HEK293 (cell line): ENCODE results near the gene KLHL30.

ENCODE experiments used
- FEZF1 ChIP-seq: fragments of 450-650 bp; formaldehyde crosslinking; IDR thresholded peaks from 2 replicates; pipeline ENCODE4 v1.5.1; 2016; ENCODE audit warnings: missing biosample characterization, missing genetic modification characterization
- KLF16 ChIP-seq: fragments of 450-650 bp; formaldehyde crosslinking; IDR thresholded peaks from 2 replicates; pipeline ENCODE4 v1.5.1; 2017; ENCODE audit warnings: missing biosample characterization, missing genetic modification characterization
- OSR2 ChIP-seq: fragments of 450-650 bp; formaldehyde crosslinking; IDR thresholded peaks from 2 replicates; pipeline ENCODE4 v1.5.1; 2016; ENCODE audit warnings: missing biosample characterization, missing genetic modification characterization
- RBAK ChIP-seq: fragments of 450-650 bp; formaldehyde crosslinking; IDR thresholded peaks from 2 replicates; pipeline ENCODE4 v1.5.1; 2016; ENCODE audit warnings: missing biosample characterization, missing genetic modification characterization
- SCRT2 ChIP-seq: fragments of 450-650 bp; formaldehyde crosslinking; IDR thresholded peaks from 2 replicates; pipeline ENCODE4 v1.5.1; 2016; ENCODE audit warnings: missing biosample characterization, missing genetic modification characterization
- SETDB1 ChIP-seq: IDR thresholded peaks from one replicate; pipeline ENCODE4 v1.6.1; 2017; ENCODE audit warnings: mild to moderate bottlenecking, low read length, moderate library complexity, mixed read lengths; ENCODE audit not compliant: insufficient read length
- SP3 ChIP-seq: fragments of 450-650 bp; formaldehyde crosslinking; IDR thresholded peaks from 2 replicates; pipeline ENCODE4 v1.5.1; 2016; ENCODE audit warnings: missing biosample characterization, missing genetic modification characterization
- ZFP37 ChIP-seq: fragments of 450-650 bp; formaldehyde crosslinking; IDR thresholded peaks from 2 replicates; pipeline ENCODE4 v1.5.1; 2016; ENCODE audit warnings: missing biosample characterization, missing genetic modification characterization
- ZNF121 ChIP-seq: fragments of 450-650 bp; formaldehyde crosslinking; IDR thresholded peaks from 2 replicates; pipeline ENCODE4 v1.5.1; 2016; ENCODE audit warnings: missing biosample characterization, missing genetic modification characterization
- ZNF155 ChIP-seq: fragments of 450-650 bp; formaldehyde crosslinking; IDR thresholded peaks from 2 replicates; pipeline ENCODE4 v1.5.1; 2016; ENCODE audit warnings: missing biosample characterization, missing genetic modification characterization
- ZNF169 ChIP-seq: fragments of 450-650 bp; formaldehyde crosslinking; IDR thresholded peaks from 2 replicates; pipeline ENCODE4 v1.5.1; 2016; ENCODE audit warnings: missing biosample characterization, missing genetic modification characterization
- ZNF174 ChIP-seq: fragments of 450-650 bp; formaldehyde crosslinking; IDR thresholded peaks from 2 replicates; pipeline ENCODE4 v1.5.0; 2017; ENCODE audit warnings: missing biosample characterization, mild to moderate bottlenecking, missing genetic modification characterization
- ZNF184 ChIP-seq: fragments of 450-650 bp; IDR thresholded peaks from 2 replicates; pipeline ENCODE4 v1.5.1; 2018; ENCODE audit warnings: missing biosample characterization, mild to moderate bottlenecking, missing genetic modification characterization
- ZNF248 ChIP-seq: fragments of 450-650 bp; formaldehyde crosslinking; IDR thresholded peaks from 2 replicates; pipeline ENCODE4 v1.5.1; 2017; ENCODE audit warnings: missing biosample characterization, missing genetic modification characterization
- ZNF324 ChIP-seq: fragments of 450-650 bp; formaldehyde crosslinking; IDR thresholded peaks from 2 replicates; pipeline ENCODE4 v1.5.1; 2016; ENCODE audit warnings: missing biosample characterization, missing genetic modification characterization
- ZNF548 ChIP-seq: fragments of 450-650 bp; formaldehyde crosslinking; IDR thresholded peaks from 2 replicates; pipeline ENCODE4 v1.5.1; 2016; ENCODE audit warnings: missing biosample characterization, missing genetic modification characterization
- ZNF610 ChIP-seq: fragments of 450-650 bp; formaldehyde crosslinking; IDR thresholded peaks from 2 replicates; pipeline ENCODE4 v1.5.1; 2016; ENCODE audit warnings: missing biosample characterization, missing genetic modification characterization, borderline replicate concordance
- ZNF747 ChIP-seq: fragments of 450-650 bp; formaldehyde crosslinking; IDR thresholded peaks from 2 replicates; pipeline ENCODE4 v1.5.1; 2016; ENCODE audit warnings: missing biosample characterization, missing genetic modification characterization
- ZNF777 ChIP-seq: fragments of 450-650 bp; formaldehyde crosslinking; IDR thresholded peaks from 2 replicates; pipeline ENCODE4 v1.5.1; 2017; ENCODE audit warnings: missing biosample characterization, missing genetic modification characterization, borderline replicate concordance
- ZNF830 ChIP-seq: fragments of 450-650 bp; IDR thresholded peaks from 2 replicates; pipeline ENCODE4 v1.5.0; 2018; ENCODE audit warnings: missing biosample characterization, missing genetic modification characterization, low read depth, mild to moderate bottlenecking, moderate library complexity
- TF ChIP-seq, protein P1 (sequence below): fragments of 450-650 bp; formaldehyde crosslinking; IDR thresholded peaks from 2 replicates; pipeline ENCODE4 v1.5.0; 2017; ENCODE audit warnings: missing biosample characterization, missing genetic modification characterization, borderline replicate concordance
- TF ChIP-seq, protein P2 (sequence below): fragments of 450-650 bp; formaldehyde crosslinking; IDR thresholded peaks from 2 replicates; pipeline ENCODE4 v1.5.1; 2016; ENCODE audit warnings: missing biosample characterization, missing genetic modification characterization
- TF ChIP-seq, protein P3 (sequence below): fragments of 450-650 bp; formaldehyde crosslinking; IDR thresholded peaks from 2 replicates; pipeline ENCODE4 v1.5.1; 2016; ENCODE audit warnings: missing biosample characterization, missing genetic modification characterization
- TF ChIP-seq, protein P4 (sequence below): fragments of 450-650 bp; formaldehyde crosslinking; IDR thresholded peaks from 2 replicates; pipeline ENCODE4 v1.5.1; 2016; ENCODE audit warnings: missing biosample characterization, missing genetic modification characterization
- TF ChIP-seq, protein P5 (sequence below): fragments of 450-650 bp; formaldehyde crosslinking; IDR thresholded peaks from 2 replicates; pipeline ENCODE4 v1.5.1; 2017; ENCODE audit warnings: missing biosample characterization, missing genetic modification characterization
- TF ChIP-seq, protein P6 (sequence below): fragments of 450-650 bp; formaldehyde crosslinking; IDR thresholded peaks from 2 replicates; pipeline ENCODE4 v1.5.1; 2016; ENCODE audit warnings: missing biosample characterization, missing genetic modification characterization
- TF ChIP-seq, protein P7 (sequence below): fragments of 450-650 bp; formaldehyde crosslinking; IDR thresholded peaks from 2 replicates; pipeline ENCODE4 v1.5.1; 2017; ENCODE audit warnings: missing biosample characterization, mild to moderate bottlenecking, missing genetic modification characterization, moderate library complexity
- TF ChIP-seq, protein P8 (sequence below): fragments of 450-650 bp; formaldehyde crosslinking; IDR thresholded peaks from 2 replicates; pipeline ENCODE4 v1.5.1; 2016; ENCODE audit warnings: missing biosample characterization, missing genetic modification characterization, borderline replicate concordance

The KLHL30 gene

DNA sequence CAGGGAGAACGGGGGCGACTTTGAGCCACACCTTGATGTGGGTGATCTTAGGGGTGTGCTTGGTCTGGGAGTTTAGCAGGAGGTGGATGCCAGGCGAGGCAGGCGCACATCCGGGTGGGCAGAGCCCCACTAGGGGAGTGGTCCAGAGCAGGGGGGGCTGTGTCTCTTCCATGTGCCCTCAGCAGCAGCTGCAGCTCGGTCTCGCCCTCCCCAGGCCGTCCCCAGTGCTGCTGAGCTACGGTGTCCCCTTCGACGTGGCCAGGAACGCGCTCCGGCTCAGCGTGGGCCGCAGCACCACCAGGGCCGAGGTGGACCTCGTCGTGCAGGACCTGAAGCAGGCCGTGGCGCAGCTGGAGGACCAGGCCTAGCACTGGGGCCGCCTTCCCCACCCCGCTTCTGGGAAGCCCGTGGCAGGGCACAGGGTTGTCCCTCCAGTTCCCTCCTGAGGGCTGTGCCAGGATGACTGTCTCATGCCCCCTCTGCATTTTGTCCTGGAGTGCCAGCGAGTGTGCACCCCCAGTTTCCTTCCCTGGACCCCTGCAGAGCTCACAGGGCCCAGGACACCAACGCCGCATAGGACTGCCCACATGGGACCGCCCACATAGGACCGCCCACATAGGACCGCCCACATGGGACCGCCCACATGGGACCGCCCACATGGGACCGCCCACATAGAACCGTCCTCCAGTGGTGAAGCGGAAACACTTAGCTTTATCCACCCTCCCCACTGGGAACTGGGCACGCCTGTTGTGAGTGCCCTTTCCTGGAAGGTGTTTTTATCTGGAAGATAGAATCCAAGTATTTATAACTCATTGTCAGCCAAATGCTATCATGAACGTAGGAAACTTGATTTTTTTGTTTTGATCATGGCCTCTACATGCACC is 40.2 kb upstream of the KLHL30 start (continued):
- TF ChIP-seq, protein P1, sequence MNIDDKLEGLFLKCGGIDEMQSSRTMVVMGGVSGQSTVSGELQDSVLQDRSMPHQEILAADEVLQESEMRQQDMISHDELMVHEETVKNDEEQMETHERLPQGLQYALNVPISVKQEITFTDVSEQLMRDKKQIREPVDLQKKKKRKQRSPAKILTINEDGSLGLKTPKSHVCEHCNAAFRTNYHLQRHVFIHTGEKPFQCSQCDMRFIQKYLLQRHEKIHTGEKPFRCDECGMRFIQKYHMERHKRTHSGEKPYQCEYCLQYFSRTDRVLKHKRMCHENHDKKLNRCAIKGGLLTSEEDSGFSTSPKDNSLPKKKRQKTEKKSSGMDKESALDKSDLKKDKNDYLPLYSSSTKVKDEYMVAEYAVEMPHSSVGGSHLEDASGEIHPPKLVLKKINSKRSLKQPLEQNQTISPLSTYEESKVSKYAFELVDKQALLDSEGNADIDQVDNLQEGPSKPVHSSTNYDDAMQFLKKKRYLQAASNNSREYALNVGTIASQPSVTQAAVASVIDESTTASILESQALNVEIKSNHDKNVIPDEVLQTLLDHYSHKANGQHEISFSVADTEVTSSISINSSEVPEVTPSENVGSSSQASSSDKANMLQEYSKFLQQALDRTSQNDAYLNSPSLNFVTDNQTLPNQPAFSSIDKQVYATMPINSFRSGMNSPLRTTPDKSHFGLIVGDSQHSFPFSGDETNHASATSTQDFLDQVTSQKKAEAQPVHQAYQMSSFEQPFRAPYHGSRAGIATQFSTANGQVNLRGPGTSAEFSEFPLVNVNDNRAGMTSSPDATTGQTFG = no peak
- no peak for TF ChIP-seq ZFP37 (tag by site-specific recombination)
- TF ChIP-seq RBAK (tag by site-specific recombination) = no peak
- TF ChIP-seq, protein P2, sequence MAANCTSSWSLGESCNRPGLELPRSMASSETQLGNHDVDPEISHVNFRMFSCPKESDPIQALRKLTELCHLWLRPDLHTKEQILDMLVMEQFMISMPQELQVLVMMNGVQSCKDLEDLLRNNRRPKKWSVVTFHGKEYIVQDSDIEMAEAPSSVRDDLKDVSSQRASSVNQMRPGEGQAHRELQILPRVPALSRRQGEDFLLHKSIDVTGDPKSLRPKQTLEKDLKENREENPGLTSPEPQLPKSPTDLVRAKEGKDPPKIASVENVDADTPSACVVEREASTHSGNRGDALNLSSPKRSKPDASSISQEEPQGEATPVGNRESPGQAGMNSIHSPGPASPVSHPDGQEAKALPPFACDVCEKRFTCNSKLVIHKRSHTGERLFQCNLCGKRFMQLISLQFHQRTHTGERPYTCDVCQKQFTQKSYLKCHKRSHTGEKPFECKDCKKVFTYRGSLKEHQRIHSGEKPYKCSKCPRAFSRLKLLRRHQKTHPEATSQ = no peak
- TF ChIP-seq ZNF777 (tag by site-specific recombination) = no peak
- TF ChIP-seq, protein P3, sequence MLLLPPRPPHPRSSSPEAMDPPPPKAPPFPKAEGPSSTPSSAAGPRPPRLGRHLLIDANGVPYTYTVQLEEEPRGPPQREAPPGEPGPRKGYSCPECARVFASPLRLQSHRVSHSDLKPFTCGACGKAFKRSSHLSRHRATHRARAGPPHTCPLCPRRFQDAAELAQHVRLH = no peak
- no peak for TF ChIP-seq KLF16
- peak; percentile 82 for TF ChIP-seq SP3 (tag by site-specific recombination)
- TF ChIP-seq ZNF747 (tag by site-specific recombination) = no peak
- TF ChIP-seq ZNF184 = no peak
- no peak for TF ChIP-seq ZNF830 (tag by site-specific recombination)
- TF ChIP-seq, protein P4, sequence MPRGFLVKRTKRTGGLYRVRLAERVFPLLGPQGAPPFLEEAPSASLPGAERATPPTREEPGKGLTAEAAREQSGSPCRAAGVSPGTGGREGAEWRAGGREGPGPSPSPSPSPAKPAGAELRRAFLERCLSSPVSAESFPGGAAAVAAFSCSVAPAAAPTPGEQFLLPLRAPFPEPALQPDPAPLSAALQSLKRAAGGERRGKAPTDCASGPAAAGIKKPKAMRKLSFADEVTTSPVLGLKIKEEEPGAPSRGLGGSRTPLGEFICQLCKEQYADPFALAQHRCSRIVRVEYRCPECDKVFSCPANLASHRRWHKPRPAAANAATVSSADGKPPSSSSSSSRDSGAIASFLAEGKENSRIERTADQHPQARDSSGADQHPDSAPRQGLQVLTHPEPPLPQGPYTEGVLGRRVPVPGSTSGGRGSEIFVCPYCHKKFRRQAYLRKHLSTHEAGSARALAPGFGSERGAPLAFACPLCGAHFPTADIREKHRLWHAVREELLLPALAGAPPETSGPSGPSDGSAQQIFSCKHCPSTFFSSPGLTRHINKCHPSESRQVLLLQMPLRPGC = no peak
- no peak for TF ChIP-seq ZNF324 (tag by site-specific recombination)
- TF ChIP-seq, protein P5, sequence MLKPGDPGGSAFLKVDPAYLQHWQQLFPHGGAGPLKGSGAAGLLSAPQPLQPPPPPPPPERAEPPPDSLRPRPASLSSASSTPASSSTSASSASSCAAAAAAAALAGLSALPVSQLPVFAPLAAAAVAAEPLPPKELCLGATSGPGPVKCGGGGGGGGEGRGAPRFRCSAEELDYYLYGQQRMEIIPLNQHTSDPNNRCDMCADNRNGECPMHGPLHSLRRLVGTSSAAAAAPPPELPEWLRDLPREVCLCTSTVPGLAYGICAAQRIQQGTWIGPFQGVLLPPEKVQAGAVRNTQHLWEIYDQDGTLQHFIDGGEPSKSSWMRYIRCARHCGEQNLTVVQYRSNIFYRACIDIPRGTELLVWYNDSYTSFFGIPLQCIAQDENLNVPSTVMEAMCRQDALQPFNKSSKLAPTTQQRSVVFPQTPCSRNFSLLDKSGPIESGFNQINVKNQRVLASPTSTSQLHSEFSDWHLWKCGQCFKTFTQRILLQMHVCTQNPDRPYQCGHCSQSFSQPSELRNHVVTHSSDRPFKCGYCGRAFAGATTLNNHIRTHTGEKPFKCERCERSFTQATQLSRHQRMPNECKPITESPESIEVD (tag by site-specific recombination) = no peak
- TF ChIP-seq OSR2 (tag by site-specific recombination) = no peak
- no peak for TF ChIP-seq ZNF169
- TF ChIP-seq ZNF548 (tag by site-specific recombination) = no peak
- TF ChIP-seq, protein P6, sequence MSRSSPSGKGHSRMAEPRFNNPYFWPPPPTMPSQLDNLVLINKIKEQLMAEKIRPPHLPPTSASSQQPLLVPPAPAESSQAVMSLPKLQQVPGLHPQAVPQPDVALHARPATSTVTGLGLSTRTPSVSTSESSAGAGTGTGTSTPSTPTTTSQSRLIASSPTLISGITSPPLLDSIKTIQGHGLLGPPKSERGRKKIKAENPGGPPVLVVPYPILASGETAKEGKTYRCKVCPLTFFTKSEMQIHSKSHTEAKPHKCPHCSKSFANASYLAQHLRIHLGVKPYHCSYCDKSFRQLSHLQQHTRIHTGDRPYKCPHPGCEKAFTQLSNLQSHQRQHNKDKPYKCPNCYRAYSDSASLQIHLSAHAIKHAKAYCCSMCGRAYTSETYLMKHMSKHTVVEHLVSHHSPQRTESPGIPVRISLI (tag by site-specific recombination) = no peak
- TF ChIP-seq, protein P7, sequence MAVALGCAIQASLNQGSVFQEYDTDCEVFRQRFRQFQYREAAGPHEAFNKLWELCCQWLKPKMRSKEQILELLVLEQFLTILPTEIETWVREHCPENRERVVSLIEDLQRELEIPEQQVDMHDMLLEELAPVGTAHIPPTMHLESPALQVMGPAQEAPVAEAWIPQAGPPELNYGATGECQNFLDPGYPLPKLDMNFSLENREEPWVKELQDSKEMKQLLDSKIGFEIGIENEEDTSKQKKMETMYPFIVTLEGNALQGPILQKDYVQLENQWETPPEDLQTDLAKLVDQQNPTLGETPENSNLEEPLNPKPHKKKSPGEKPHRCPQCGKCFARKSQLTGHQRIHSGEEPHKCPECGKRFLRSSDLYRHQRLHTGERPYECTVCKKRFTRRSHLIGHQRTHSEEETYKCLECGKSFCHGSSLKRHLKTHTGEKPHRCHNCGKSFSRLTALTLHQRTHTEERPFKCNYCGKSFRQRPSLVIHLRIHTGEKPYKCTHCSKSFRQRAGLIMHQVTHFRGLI (tag by site-specific recombination) = no peak
- no peak for TF ChIP-seq FEZF1
- no peak for TF ChIP-seq ZNF121 (tag by site-specific recombination)
- TF ChIP-seq ZNF610 (tag by site-specific recombination) = no peak
- TF ChIP-seq, protein P8, sequence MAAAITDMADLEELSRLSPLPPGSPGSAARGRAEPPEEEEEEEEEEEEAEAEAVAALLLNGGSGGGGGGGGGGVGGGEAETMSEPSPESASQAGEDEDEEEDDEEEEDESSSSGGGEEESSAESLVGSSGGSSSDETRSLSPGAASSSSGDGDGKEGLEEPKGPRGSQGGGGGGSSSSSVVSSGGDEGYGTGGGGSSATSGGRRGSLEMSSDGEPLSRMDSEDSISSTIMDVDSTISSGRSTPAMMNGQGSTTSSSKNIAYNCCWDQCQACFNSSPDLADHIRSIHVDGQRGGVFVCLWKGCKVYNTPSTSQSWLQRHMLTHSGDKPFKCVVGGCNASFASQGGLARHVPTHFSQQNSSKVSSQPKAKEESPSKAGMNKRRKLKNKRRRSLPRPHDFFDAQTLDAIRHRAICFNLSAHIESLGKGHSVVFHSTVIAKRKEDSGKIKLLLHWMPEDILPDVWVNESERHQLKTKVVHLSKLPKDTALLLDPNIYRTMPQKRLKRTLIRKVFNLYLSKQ (tag by site-specific recombination) = no peak
- no peak for TF ChIP-seq SCRT2 (tag by site-specific recombination)
- no peak for TF ChIP-seq SETDB1
- no peak for TF ChIP-seq ZNF155 (tag by site-specific recombination)
- no peak for TF ChIP-seq ZNF248
- no peak for TF ChIP-seq ZNF174 (tag by site-specific recombination)
